ENCODE data around the gene IL17RB.

The IL17RB gene

DNA sequence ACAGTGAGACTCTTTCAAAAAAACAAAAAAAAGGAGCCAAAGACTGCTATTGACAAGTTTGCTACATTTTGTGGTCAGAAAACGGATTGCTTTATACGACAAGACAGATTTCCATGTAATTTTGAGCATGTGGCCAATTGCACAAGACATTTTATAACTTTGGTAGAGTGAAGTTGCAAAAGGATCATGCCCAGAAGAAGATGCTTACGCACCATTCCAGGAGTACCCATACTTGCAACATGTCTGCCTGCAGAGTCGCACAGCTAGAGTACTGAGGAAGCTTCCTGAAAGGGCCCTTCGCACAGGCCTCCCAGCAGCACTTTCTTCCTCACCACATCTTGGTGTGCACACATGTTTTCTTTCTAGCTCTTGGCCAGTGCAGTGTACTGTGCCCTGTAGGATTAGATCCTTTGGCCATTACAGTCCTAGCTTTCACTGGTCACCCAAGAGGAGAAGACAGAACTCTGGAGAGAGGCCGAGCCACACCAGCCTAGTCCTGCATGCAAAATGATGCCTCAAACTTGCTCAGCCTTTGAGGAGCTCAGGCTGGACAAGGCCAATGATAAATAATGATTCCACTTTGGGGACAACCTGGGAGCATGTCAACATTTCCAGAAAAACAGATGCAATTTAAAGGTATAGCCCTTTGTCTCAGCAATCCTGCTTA lies 11.8 kb upstream of the IL17RB start:
- Mint-ChIP-seq H3K27me3 (peaks cover 1% of the 10 kb centered on the region), H3K4me1 (ENCODE audit: low read depth) (no peaks in the 10 kb centered on the region), H3K9me3 (ENCODE audit: low read depth) (no peaks in the 10 kb centered on the region), H3K27ac (no peak overlapping the region), H3K4me3 (no peak overlapping the region), H3K36me3 (no peaks in the 10 kb centered on the region)

DNA sequence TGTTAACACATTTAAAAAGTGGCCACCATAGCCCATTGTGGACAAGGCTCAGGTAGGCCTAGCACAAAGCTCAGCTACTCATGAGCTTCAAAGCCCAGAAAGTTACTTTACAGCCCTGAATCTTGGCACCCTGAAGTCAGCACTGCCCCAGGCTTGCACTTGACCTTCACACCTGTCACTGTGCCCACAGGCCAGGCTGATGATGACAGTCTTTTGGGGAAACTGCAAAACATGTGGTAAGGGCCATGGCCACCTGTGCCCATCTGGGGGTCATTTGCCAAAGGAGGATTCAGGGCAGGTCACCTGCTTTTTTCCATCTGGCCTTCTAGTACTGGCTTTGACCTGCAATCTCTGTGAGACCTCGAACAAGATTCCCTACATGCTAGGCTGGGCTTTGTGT lies 11.1 kb upstream of the IL17RB start:
- no peaks in the 10 kb centered on the region for H3K9me3 Mint-ChIP-seq (ENCODE audit: low read depth)
- no peaks in the 10 kb centered on the region for H3K4me1 Mint-ChIP-seq (ENCODE audit: low read depth)
- H3K4me3 Mint-ChIP-seq = no peak overlapping the region

DNA sequence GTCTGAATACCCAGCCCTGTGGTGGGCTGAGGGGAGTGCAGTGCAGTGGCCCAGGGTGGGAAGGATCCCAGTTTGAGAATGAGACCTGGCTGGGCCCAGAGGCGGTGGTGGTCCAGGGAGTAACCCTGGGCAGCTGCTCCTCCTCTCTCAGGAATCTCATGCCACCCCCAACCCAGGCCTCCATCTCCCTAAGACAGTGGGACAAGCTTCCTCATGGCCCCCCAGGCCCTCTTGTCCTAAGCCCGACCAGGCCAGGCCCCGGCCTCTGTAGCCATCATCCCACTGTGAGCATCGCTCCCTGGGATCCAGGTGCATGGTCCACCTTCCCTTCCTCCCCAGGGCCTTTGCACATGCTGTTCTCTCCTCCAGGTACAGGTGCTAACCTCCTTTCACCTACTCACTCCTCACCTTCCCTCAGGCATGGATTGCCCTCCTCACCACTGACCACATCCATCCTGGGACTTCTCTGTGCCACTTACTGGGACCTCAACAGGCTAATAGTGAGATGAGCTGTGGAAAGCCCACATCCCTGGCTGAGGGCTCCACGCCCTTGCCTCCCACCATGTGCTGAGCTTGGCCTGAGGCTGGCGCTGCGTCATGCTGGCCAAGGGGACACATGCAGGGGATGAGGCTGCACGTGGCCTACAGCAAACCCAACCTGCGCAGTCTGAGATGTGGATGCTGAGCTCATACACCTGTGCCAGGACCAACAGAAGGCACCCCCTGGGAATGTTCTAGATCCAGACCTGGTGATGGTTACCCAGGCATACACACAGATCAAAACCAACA lies 10.1 kb upstream of the IL17RB start:
- peaks cover 4% of the 10 kb centered on the region for H3K27me3 Mint-ChIP-seq
- H3K9me3 Mint-ChIP-seq (ENCODE audit: low read depth) = no peaks in the 10 kb centered on the region
- H3K4me1 Mint-ChIP-seq (ENCODE audit: low read depth) = no peaks in the 10 kb centered on the region
- H3K36me3 Mint-ChIP-seq = no peaks in the 10 kb centered on the region
- no peak overlapping the region for H3K27ac Mint-ChIP-seq
- no peak overlapping the region for H3K4me3 Mint-ChIP-seq

More for the DNA sequence above, 11.1 kb upstream of the IL17RB start:
- Mint-ChIP-seq H3K27ac (no peak overlapping the region), H3K27me3 (peaks cover 4% of the 10 kb centered on the region), H3K36me3 (no peaks in the 10 kb centered on the region)

DNA sequence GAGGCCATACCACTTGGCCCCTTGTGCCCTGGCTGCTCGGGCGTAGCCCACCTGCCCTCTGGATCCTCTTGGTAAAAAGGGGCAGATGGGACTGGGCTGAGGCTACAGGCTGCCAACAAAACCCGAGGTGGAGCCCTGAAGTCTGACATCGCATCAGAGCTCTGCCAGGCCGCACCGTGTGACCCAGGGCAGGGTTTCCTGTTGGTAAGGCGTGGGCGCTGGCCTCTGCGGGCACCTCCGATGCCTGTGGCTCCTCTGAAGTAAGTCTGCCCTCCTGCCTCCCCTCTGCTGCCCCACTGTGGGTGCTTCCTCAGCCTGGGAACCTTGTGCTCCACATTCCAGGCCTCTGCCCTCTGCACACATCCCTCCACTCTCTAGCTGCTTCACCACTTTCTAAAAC lies 9.0 kb upstream of the IL17RB start:
- peaks cover 4% of the 10 kb centered on the region for H3K27me3 Mint-ChIP-seq
- no peaks in the 10 kb centered on the region for H3K36me3 Mint-ChIP-seq
- no peaks in the 10 kb centered on the region for H3K9me3 Mint-ChIP-seq (ENCODE audit: low read depth)
- no peaks in the 10 kb centered on the region for H3K4me1 Mint-ChIP-seq (ENCODE audit: low read depth)
- no peak overlapping the region for H3K4me3 Mint-ChIP-seq
- no peak overlapping the region for H3K27ac Mint-ChIP-seq

DNA sequence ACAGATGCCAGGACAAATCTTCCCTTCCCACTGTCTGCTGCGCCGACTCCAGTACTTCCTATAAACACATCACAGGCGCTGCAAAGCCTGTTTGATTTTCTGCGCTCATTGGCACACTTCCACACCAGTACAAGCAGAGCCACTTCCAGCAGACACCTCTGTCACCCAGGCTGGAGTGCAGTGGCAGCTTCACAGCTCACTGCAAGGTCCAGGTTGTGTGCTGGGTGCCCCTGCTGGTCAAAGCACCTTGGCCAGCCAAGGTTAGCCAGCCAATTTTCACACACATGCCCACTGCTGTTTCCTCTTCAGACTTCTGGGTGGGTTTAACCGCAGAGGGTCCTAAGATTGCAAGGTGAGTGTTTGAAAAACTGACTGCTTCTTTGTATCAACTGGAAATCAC lies 5.1 kb upstream of the IL17RB start:
- Mint-ChIP-seq H3K27me3 (peaks cover 18% of the 10 kb centered on the region), H3K27ac (no peak overlapping the region), H3K4me3 (no peak overlapping the region)

DNA sequence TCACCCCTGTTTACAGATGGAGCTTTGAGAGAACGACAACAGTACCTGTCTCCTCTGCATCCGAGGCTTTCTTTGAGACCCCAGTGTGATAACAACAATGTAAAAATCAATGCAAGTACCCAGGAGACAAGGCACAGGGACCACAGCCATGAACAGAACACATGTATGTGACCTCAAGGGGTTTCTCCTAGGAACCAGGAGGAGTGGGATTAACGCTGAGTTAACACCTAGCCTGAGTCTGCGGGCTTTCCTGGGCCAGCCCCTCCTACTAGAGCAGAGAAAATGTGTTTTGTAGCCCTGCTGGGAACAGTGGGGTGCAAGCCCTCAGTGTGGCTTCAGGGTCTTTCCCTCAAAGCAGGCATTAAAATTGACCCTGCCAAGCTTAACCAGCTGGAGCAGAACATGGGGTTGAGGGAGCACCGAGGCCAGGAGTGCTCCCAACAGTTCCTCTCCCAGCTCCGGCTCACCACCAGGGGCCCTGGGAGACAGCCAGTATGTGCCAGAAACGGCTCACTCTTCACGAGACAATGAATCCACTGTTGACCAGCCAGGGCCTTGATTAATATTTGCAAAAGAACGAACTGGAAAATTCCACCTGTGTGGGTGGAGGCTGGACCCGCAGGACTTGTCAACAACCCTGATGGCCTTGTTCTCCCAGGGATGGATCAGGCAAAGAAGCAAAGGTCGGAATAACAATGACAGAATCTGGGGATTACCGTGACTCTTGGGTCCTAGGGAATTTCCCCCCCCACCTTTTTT lies 3.8 kb upstream of the IL17RB start:
- H3K4me3 Mint-ChIP-seq = no peak overlapping the region
- H3K27ac Mint-ChIP-seq = no peak overlapping the region
- H3K36me3 Mint-ChIP-seq = no peaks in the 10 kb centered on the region
- H3K9me3 Mint-ChIP-seq (ENCODE audit: low read depth) = no peaks in the 10 kb centered on the region
- H3K4me1 Mint-ChIP-seq (ENCODE audit: low read depth) = peaks cover 6% of the 10 kb centered on the region
- H3K27me3 Mint-ChIP-seq = peaks cover 25% of the 10 kb centered on the region

More for the DNA sequence above, 5.1 kb upstream of the IL17RB start:
- Mint-ChIP-seq H3K9me3 (ENCODE audit: low read depth) (no peaks in the 10 kb centered on the region), H3K36me3 (no peaks in the 10 kb centered on the region), H3K4me1 (ENCODE audit: low read depth) (peaks cover 2% of the 10 kb centered on the region)

DNA sequence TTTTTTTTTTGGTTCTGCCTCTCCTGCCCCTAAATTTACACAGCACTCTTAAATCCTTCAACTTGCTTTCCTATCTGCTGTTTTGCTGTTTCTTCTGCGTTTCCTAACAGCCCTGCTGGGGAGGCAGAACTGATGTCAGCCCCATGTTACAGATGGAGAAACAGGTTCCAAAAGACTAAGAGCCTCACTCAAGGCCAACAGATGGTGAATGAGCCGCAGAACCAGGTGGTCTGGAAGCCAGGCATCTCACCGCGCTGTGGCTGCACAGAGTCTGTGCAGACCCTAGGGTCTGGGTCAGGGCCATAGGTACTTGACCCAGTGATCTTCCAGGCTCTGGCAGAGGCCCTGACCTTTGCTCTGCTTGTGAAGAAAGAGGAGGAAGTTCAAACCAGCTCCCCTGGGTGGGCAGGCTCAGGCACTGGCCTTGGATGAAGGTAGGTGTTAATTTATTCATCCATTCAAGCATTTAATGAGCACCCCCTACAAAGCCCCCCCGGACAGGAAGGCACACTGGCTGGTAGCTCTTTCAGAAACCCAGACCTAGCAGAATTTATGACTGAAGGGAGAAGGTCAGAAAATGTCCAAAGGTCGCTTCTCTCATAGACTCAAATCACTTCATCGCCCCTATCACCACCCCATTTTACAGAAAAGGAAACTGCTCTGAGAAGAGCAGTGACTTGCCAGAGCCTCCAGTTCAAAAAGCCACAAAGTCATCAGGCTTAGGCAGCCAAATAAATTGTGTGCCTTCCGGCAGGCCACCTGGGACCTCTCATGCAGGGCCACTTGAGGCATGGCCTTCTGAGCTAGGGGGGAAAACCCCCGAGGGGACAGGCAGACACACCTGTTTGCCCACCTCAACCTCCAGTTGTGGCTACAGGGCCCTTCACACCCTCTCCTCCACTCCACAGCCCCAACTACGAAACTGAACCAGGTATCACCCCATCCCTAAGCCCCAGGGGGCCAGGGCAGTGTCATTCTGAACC lies 2.9 kb upstream of the IL17RB start:
- Mint-ChIP-seq H3K36me3 (no peaks in the 10 kb centered on the region), H3K9me3 (ENCODE audit: low read depth) (no peaks in the 10 kb centered on the region), H3K4me1 (ENCODE audit: low read depth) (peaks cover 6% of the 10 kb centered on the region), H3K4me3 (peak overlapping the region; percentile 1), H3K27ac (no peak overlapping the region), H3K27me3 (peaks cover 29% of the 10 kb centered on the region)

DNA sequence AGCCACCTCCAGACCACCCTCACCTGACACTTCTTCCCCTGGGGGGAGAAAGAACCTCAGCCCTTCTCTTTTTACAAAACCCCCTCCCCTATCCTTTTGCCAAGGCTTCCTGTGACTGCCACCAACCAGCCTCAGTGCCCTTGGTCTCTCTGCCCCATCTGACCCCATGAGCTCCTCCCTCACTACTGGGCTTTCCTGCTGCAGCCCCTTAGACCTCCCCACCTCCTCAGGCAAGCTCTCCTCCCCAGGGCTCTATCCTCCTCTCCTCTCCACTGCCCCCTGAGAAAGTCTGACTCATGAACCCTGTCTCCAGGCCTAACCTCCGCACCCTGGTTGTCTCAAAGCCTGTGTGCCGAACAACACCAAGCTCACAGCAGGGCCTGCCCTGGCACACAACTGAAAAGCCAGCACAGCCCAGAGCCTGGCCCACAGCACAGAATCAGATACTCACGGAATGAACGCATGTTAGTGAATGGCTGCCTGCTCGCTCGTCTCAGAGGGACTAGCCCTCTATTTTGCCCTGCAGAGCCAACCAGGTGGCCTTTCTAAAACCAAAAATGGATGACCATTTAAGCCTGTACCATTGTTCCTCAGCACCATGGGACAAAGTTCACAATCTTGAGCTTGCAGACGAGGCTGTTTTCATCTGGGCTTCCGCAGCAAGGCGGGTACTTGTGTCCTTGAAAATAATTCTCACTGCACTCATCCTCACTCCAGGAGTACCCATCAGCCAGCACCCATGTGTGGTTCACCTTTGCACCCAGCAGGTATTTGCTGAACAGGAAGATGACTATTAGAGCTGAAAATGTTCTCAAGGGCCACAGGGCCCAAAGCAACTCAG lies 1.9 kb upstream of the IL17RB start:
- no peaks in the 10 kb centered on the region for H3K36me3 Mint-ChIP-seq
- no peak overlapping the region for H3K27ac Mint-ChIP-seq
- H3K4me1 Mint-ChIP-seq (ENCODE audit: low read depth) = peaks cover 6% of the 10 kb centered on the region
- H3K4me3 Mint-ChIP-seq = peak overlapping the region; percentile 77
- peaks cover 34% of the 10 kb centered on the region for H3K27me3 Mint-ChIP-seq
- H3K9me3 Mint-ChIP-seq (ENCODE audit: low read depth) = no peaks in the 10 kb centered on the region

DNA sequence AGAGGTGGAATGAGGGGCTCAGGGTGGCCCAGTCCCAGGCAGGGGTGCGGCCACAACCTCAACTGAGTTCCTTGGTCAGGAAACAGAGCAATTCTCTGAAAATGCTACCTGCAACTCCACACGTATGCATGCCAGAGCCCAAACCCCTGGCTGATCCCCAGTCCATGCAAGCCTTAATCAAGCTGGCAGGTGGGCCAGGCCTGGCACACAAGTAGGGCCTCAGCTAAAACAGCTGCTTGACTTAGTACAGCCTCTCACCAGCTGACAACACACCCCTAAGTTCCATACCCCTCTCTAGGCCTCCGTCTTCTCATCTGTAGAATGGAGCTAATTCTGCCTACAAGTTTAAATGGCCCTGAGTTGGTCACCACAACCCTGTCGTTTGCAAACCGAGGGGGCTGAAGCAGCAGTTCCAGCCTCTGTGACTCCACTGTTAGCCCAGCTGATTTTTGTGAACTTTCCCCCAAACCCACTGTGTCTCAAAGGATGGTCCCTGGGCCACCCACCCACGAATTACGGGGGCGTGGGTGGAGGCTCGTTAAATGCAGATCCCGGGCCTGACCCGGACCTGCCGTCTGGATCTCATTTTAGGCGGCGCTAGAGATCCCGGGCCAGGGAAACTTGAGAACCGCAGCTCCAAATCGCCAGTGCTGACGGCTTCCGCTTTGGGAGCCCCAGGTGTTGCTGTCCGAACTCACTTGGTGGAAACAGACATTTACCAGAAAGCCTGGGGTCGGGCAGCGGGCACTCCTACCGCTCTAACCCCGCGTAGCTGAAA lies 1.1 kb upstream of the IL17RB start:
- Mint-ChIP-seq H3K4me3 (peak overlapping the region; percentile 77), H3K36me3 (no peaks in the 10 kb centered on the region), H3K27ac (no peak overlapping the region), H3K9me3 (ENCODE audit: low read depth) (no peaks in the 10 kb centered on the region), H3K27me3 (peaks cover 36% of the 10 kb centered on the region), H3K4me1 (ENCODE audit: low read depth) (peaks cover 6% of the 10 kb centered on the region)

DNA sequence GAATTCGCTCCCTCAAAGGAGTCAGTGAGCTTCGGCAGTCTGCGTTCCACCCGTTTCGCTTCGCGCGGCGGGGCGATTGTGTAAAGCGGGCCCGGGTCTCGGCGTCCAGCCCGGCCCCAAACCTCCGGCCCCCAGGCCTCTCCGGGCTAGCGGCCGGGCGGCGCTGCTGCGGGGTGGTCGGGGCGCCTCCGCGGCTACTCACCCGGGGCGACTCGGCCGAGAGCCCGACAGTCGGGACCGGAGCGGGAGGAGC lies 561 bp upstream of the IL17RB start:
- peak overlapping the region; percentile 77 for H3K4me3 Mint-ChIP-seq
- peaks cover 6% of the 10 kb centered on the region for H3K4me1 Mint-ChIP-seq (ENCODE audit: low read depth)
- peaks cover 36% of the 10 kb centered on the region for H3K27me3 Mint-ChIP-seq
- H3K27ac Mint-ChIP-seq = no peak overlapping the region
- no peaks in the 10 kb centered on the region for H3K9me3 Mint-ChIP-seq (ENCODE audit: low read depth)
- H3K36me3 Mint-ChIP-seq = no peaks in the 10 kb centered on the region

DNA sequence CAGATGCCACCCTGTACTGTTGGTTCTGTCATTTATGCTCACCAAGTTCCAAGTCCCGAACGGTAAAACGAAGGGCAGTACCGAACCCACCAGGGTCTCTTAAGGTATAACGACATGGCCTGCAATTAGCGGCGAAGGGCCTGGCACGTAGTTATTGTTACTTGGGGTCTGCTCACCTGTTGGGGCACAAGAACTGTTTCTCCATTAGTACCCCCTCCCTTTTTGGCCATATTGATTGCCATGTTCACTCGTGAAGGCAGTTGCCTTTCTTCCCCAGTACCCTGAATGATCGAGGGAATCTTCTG lies 435 bp downstream of the IL17RB start:
- peaks cover 39% of the 10 kb centered on the region for H3K27me3 Mint-ChIP-seq
- H3K36me3 Mint-ChIP-seq = no peaks in the 10 kb centered on the region
- H3K27ac Mint-ChIP-seq = no peak overlapping the region
- peak overlapping the region; percentile 79 for H3K4me3 Mint-ChIP-seq
- H3K9me3 Mint-ChIP-seq (ENCODE audit: low read depth) = no peaks in the 10 kb centered on the region
- H3K4me1 Mint-ChIP-seq (ENCODE audit: low read depth) = peaks cover 6% of the 10 kb centered on the region

DNA sequence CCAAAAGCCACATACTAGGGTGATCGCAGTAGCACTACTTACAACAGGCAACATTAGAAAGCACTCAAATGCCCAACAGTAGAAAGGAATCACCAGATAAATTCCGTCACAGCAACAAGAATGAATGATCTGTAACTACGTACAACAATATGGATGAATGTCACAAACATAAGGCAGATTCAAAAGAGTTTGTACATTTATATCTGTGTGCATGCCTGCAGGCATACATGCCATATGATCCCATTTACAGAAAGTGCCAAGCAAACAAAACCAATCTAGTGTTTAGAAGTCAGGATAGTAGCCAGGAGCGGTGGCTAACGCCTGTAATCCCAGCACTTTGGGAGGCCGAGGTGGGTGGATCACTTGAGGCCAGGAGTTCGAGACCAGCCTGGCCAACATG lies 3.5 kb downstream of the IL17RB start:
- Mint-ChIP-seq H3K4me1 (ENCODE audit: low read depth) (peaks cover 6% of the 10 kb centered on the region), H3K4me3 (no peak overlapping the region), H3K36me3 (no peaks in the 10 kb centered on the region), H3K27ac (no peak overlapping the region), H3K9me3 (ENCODE audit: low read depth) (no peaks in the 10 kb centered on the region), H3K27me3 (peaks cover 28% of the 10 kb centered on the region)

DNA sequence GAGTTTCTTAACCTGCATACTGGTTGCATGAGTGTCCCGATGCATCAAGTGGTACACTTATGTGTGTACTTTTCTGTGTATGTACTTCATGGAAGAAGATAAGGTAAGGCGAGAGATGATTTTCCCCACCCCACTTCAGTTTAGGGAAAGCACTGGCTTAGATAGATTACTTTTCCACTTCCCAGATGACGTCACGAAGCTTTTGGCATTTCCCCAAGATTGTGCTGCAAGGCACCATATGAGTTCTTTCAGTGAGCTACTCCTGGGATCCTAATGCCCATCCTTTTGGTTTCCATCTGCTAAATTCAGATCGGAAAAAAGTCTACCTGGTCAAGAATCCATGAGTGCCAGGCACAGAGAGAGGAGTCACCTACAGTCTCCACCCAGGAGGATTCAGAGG lies 4.5 kb downstream of the IL17RB start:
- peaks cover 24% of the 10 kb centered on the region for H3K27me3 Mint-ChIP-seq
- H3K27ac Mint-ChIP-seq = no peak overlapping the region
- H3K4me1 Mint-ChIP-seq (ENCODE audit: low read depth) = peaks cover 5% of the 10 kb centered on the region
- no peak overlapping the region for H3K4me3 Mint-ChIP-seq
- H3K9me3 Mint-ChIP-seq (ENCODE audit: low read depth) = no peaks in the 10 kb centered on the region
- H3K36me3 Mint-ChIP-seq = no peaks in the 10 kb centered on the region
